ENCODE measurements around the gene FAM185A.

The FAM185A gene

GRCh38 chr7:102832674-102833073 lies 83.9 kb downstream of the FAM185A start:
- Histone ChIP-seq H3K9me3 (ENCODE audit: control insufficient read depth, insufficient read depth, low read depth, low read length) (no peaks in the 10 kb centered on the region), H3K4me3 (ENCODE audit: low read depth, low read length) (no peak overlapping the region), H3K36me3 (ENCODE audit: control insufficient read depth in 2 of 2, insufficient read depth in 1 of 2, low read length in 2 of 2) (peaks cover 0 to 5% of the 10 kb centered on the region in 2 experiments; a peak in 1 of 3 replicates), H3K4me1 (ENCODE audit: control insufficient read depth, insufficient read depth, low read length) (0 out of 2 replicates have a peak, but pooled peaks cover 3% of the 10 kb centered on the region), H3K27ac (ENCODE audit: extremely low read depth, low read depth, low read length) (no peak overlapping the region)
- CTCF ChIA-PET: interaction anchor here (0.6 kb wide), 1 partner anchor 23 kb away, joined by 3 read pairs; no protein-coding TSS in a partner anchor
- POLR2A ChIA-PET: no interaction called here
- no peak for TF ChIP-seq ZNF639 (tag by site-specific recombination; IDR thresholded peaks at IDR 0.05)
- no peak for TF ChIP-seq ZNF211 (tag by site-specific recombination; IDR thresholded peaks at IDR 0.05; ENCODE audit: low read depth)
- no peak for TF ChIP-seq ZNF169 (tag by site-specific recombination; IDR thresholded peaks at IDR 0.05)
- no peak for TF ChIP-seq INSM2 (tag by site-specific recombination; IDR thresholded peaks at IDR 0.05)
- TF ChIP-seq ZNF202 (tag by site-specific recombination; IDR thresholded peaks at IDR 0.05; ENCODE audit: borderline replicate concordance): no peak
- TF ChIP-seq ZNF398 (tag by site-specific recombination; IDR thresholded peaks at IDR 0.05): no peak
- no peak for TF ChIP-seq ZNF596 (tag by site-specific recombination; IDR thresholded peaks at IDR 0.05)
- TF ChIP-seq ZNF792 (tag by site-specific recombination; IDR thresholded peaks at IDR 0.05): no peak
- TF ChIP-seq ZNF221 (tag by site-specific recombination; IDR thresholded peaks at IDR 0.05; ENCODE audit: borderline replicate concordance): no peak
- TF ChIP-seq ZNF302 (tag by site-specific recombination; IDR thresholded peaks at IDR 0.05; ENCODE audit: low read depth): no peak
- no peak for TF ChIP-seq GFI1B (tag by site-specific recombination; IDR thresholded peaks at IDR 0.05)

- Histone ChIP-seq H3K4me1 (ENCODE audit: control insufficient read depth, insufficient read depth, low read length) (0 out of 2 replicates have a peak, but pooled peaks cover 3% of the 10 kb centered on the region), H3K4me3 (ENCODE audit: low read depth, low read length) (no peak overlapping the region), H3K9me3 (ENCODE audit: control insufficient read depth, insufficient read depth, low read depth, low read length) (no peaks in the 10 kb centered on the region), H3K36me3 (ENCODE audit: control insufficient read depth in 2 of 2, insufficient read depth in 1 of 2, low read length in 2 of 2) (peaks cover 0 to 5% of the 10 kb centered on the region in 2 experiments; a peak in 1 of 3 replicates), H3K27ac (ENCODE audit: extremely low read depth, low read depth, low read length) (no peak overlapping the region)
- ChIA-PET CTCF (interaction anchor here (0.6 kb wide), 1 partner anchor 11 kb away, joined by 3 read pairs; no protein-coding TSS in a partner anchor), POLR2A (no interaction called here)
- TF ChIP-seq ZBTB7A (tag by site-specific recombination; IDR thresholded peaks at IDR 0.05; ENCODE audit: low read depth) (no peak), ZNF18 (tag by site-specific recombination; IDR thresholded peaks at IDR 0.05) (no peak), SCRT2 (tag by site-specific recombination; IDR thresholded peaks at IDR 0.05) (no peak), KLF8 (tag by site-specific recombination; IDR thresholded peaks at IDR 0.05) (no peak), ZNF645 (tag by site-specific recombination; IDR thresholded peaks at IDR 0.05) (no peak), MEIS1 (CRISPR knock-in tag; IDR thresholded peaks at IDR 0.05; ENCODE audit: borderline replicate concordance) (no peak), ZNF423 (tag by site-specific recombination; IDR thresholded peaks at IDR 0.05) (no peak), ZNF692 (tag by site-specific recombination; IDR thresholded peaks at IDR 0.05) (no peak), PRDM6 (tag by site-specific recombination; IDR thresholded peaks at IDR 0.05) (no peak)
Measured at GRCh38 chr7:102833343-102833742, 84.5 kb downstream of the FAM185A start.
